ENCODE data around the gene NOS1AP. TPM values are rescaled to one million over a fixed set of nuclear protein-coding genes. Genes with fewer than 3 reads are reported as not detected.

The NOS1AP gene
- polyA plus RNA-seq, 1 of the 3 experiments (the other 2 are of a cell fraction), result 0.03 TPM

- no peak for TF ChIP-seq FOXM1 (IDR thresholded peaks at IDR 0.05; ENCODE audit: low read depth)
- no peak for TF ChIP-seq GABPA (IDR thresholded peaks at IDR 0.05; ENCODE audit: low read depth)
- TF ChIP-seq NFIC (IDR thresholded peaks at IDR 0.05; ENCODE audit: borderline replicate concordance), result no peak
- no peak for TF ChIP-seq CHD2 (IDR thresholded peaks at IDR 0.05; ENCODE audit: low read length, partially characterized antibody)
- no peak for TF ChIP-seq USF1 (IDR thresholded peaks at IDR 0.05; ENCODE audit: borderline replicate concordance, low read depth)
Measured at GRCh38 chr1:162070825-162071224, 1.3 kb downstream of the NOS1AP start (continued).

- Histone ChIP-seq H3K4me3 (ENCODE audit: low read depth in 2 of 2, low read length in 1 of 2) (no peak overlapping the region), H3K79me2 (ENCODE audit: insufficient read depth) (no peaks in the 10 kb centered on the region), H3K9ac (no peak overlapping the region), H3K27ac (ENCODE audit: low read depth in 2 of 2, low read length in 1 of 2) (no peak overlapping the region), H3K27me3 (ENCODE audit: insufficient read depth) (peaks cover 32% of the 10 kb centered on the region), H3K4me1 (ENCODE audit: control insufficient read depth in 1 of 2, insufficient read depth in 2 of 2, low read depth in 1 of 2, low read length in 1 of 2) (peaks cover 0 to 15% of the 10 kb centered on the region in 2 experiments; a peak in 2 of 4 replicates), H3K36me3 (replicated peaks in 1 of 2; ENCODE audit: control insufficient read depth in 1 of 2, insufficient read depth in 2 of 2, low read length in 1 of 2) (no peaks in the 10 kb centered on the region), H3K9me2 (no peaks in the 10 kb centered on the region), H4K20me1 (ENCODE audit: insufficient read depth) (no peaks in the 10 kb centered on the region), H2AFZ (ENCODE audit: low read depth) (no peak overlapping the region), H3K4me2 (no peak overlapping the region), H3K9me3 (no peaks in the 10 kb centered on the region), H3F3A (replicated peaks; ENCODE audit: insufficient read depth) (peaks cover 2% of the 10 kb centered on the region)
- no peak for DNase-seq
- TF ChIP-seq FOSL2 (IDR thresholded peaks at IDR 0.05; ENCODE audit: borderline replicate concordance, low read depth) (no peak), RFX5 (IDR thresholded peaks at IDR 0.05; ENCODE audit: low read length) (no peak), IRF3 (IDR thresholded peaks at IDR 0.05; ENCODE audit: low read depth, low read length) (no peak), RCOR1 (IDR thresholded peaks at IDR 0.05; ENCODE audit: low read length) (no peak), RXRA (IDR thresholded peaks at IDR 0.05; ENCODE audit: borderline replicate concordance, low read depth) (no peak), TEAD4 (IDR thresholded peaks at IDR 0.05; ENCODE audit: borderline replicate concordance, insufficient read depth) (no peak), EP300 (IDR thresholded peaks at IDR 0.05; ENCODE audit: borderline replicate concordance in 1 of 2, low read depth in 1 of 2, low read length in 1 of 2) (no peak), NRF1 (IDR thresholded peaks at IDR 0.05; ENCODE audit: low read depth, low read length) (no peak), SIN3A (IDR thresholded peaks at IDR 0.05; ENCODE audit: borderline replicate concordance, low read depth, low read length) (no peak), NFIC (IDR thresholded peaks at IDR 0.05; ENCODE audit: borderline replicate concordance) (no peak), JUND (IDR thresholded peaks at IDR 0.05) (no peak), TAF1 (IDR thresholded peaks at IDR 0.05; ENCODE audit: borderline replicate concordance, low read depth, low read length) (no peak), CTCF (IDR thresholded peaks at IDR 0.05) (no peak), SMC3 (IDR thresholded peaks at IDR 0.05; ENCODE audit: low read depth, low read length) (no peak), GABPA (IDR thresholded peaks at IDR 0.05; ENCODE audit: low read depth) (no peak), POLR2AphosphoS5 (IDR thresholded peaks at IDR 0.05; ENCODE audit: low read depth, low read length) (no peak)
- CTCF ChIA-PET, result no interaction called here
- POLR2A ChIA-PET, result no interaction called here
- WGBS (ENCODE audit: low lambda C conversion rate), result 26% methylated on average over 3 of the region's 3 CpGs
Measured at GRCh38 chr1:162072740-162073139, 3.2 kb downstream of the NOS1AP start.

All from SK-N-SH (cell line).